Left ventricle myocardium inferior (tissue), 1 donor: ENCODE measurements around the gene ZMIZ1. TPM values are rescaled to one million over a fixed set of nuclear protein-coding genes. Genes with fewer than 3 reads are reported as not detected.
A peak's percentile ranks its signal among the peaks of the same experiment; 100 is the strongest.

ENCODE experiments used
- DNase-seq: peaks from one replicate; pipeline ENCODE4 v3.0.0-alpha.2; 2020
- H3K27ac ChIP-seq: fragments of 200-600 bp; replicated peaks from 2 replicates; pipeline ENCODE4 v1.8.0; 2021
- H3K27me3 ChIP-seq: fragments of 200-600 bp; 2 replicates; pipeline ENCODE4 v1.8.0; 2021; ENCODE audit warnings: low read depth
- H3K36me3 ChIP-seq: fragments of 200-600 bp; 2 replicates; pipeline ENCODE4 v1.8.0; 2021
- H3K4me1 ChIP-seq: fragments of 200-600 bp; 2 replicates; pipeline ENCODE4 v1.8.0; 2021
- H3K4me3 ChIP-seq: fragments of 200-600 bp; 2 replicates; pipeline ENCODE4 v1.8.0; 2021; ENCODE audit warnings: mild to moderate bottlenecking, moderate library complexity
- H3K9me3 ChIP-seq: fragments of 200-600 bp; replicated peaks from 2 replicates; pipeline ENCODE4 v1.8.0; 2021
- intact Hi-C: fragments of 100-400 bp; cut with micrococcal nuclease; formaldehyde crosslinking; loops from one replicate; pipeline ENCODE4 v1.11.0; 2022
- total RNA-seq: library from RNA; stranded (reverse); fragmentation: NEBNext Ultra II Directional; extraction: Animal tissue kit (Norgen Biotek cat#: 25700); gene quantifications from one replicate; pipeline ENCODE4 v1.2.1, GENCODE V29; 2021
- TF ChIP-seq, protein P1 (sequence below): fragments of 200-600 bp; IDR thresholded peaks from 2 replicates; pipeline ENCODE4 v1.8.0; 2021; ENCODE audit warnings: antibody characterized with exemption, mild to moderate bottlenecking, borderline replicate concordance
- donor health status: DM: no; HTN: yes; CAD: no; lungs with severe emphysema.

Gene ZMIZ1
- total RNA-seq, 1 donor from 2014 or later = 55.9 TPM

- peaks cover 53% of the 10 kb centered on the region for H3K4me1 ChIP-seq
- no peak overlapping the region for H3K4me3 ChIP-seq
- H3K36me3 ChIP-seq = peaks cover 90% of the 10 kb centered on the region
- no peaks in the 10 kb centered on the region for H3K9me3 ChIP-seq
- intact Hi-C loops = no loop called here
- no peak for DNase-seq
- H3K27me3 ChIP-seq = no peaks in the 10 kb centered on the region
- TF ChIP-seq, protein P1, sequence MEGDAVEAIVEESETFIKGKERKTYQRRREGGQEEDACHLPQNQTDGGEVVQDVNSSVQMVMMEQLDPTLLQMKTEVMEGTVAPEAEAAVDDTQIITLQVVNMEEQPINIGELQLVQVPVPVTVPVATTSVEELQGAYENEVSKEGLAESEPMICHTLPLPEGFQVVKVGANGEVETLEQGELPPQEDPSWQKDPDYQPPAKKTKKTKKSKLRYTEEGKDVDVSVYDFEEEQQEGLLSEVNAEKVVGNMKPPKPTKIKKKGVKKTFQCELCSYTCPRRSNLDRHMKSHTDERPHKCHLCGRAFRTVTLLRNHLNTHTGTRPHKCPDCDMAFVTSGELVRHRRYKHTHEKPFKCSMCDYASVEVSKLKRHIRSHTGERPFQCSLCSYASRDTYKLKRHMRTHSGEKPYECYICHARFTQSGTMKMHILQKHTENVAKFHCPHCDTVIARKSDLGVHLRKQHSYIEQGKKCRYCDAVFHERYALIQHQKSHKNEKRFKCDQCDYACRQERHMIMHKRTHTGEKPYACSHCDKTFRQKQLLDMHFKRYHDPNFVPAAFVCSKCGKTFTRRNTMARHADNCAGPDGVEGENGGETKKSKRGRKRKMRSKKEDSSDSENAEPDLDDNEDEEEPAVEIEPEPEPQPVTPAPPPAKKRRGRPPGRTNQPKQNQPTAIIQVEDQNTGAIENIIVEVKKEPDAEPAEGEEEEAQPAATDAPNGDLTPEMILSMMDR = peak; percentile 50
- H3K27ac ChIP-seq = peak overlapping the region; percentile 66
These were observed 224.4 kb downstream of the ZMIZ1 start for GRCh38 chr10:79292891-79293746.

GRCh38 chr10:79293841-79294581 is 225.2 kb downstream of the ZMIZ1 start:
- DNase-seq = no peak
- Histone ChIP-seq H3K27me3 (no peaks in the 10 kb centered on the region), H3K27ac (peak overlapping the region; percentile 66), H3K9me3 (no peaks in the 10 kb centered on the region), H3K4me3 (no peak overlapping the region), H3K36me3 (peaks cover 99% of the 10 kb centered on the region), H3K4me1 (peaks cover 56% of the 10 kb centered on the region)
- intact Hi-C loops = no loop called here
- TF ChIP-seq, protein P1 = no peak

DNA sequence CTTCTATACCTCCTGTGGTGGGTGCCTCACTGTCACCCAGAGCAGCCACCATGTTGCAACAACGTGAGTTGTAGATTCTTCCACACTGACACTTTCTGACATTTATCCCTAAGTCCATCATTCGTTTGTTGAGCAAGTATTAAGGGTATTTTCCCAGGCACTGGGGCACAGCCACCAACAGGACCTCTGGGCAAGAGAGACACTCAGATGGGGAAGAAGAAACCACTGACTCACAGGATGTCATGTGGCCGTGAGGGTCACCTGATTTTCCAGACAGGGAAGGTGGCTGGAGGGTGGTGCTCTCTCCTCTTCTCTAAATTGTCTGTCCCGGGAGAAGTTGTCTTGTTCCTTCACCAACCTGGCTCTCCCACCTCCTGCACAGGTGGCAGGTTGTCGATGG is 226.8 kb downstream of the ZMIZ1 start:
- no peak for DNase-seq
- H3K27me3 ChIP-seq = no peaks in the 10 kb centered on the region
- TF ChIP-seq, protein P1 = no peak

GRCh38 chr10:79296431-79296830 is 227.7 kb downstream of the ZMIZ1 start:
- intact Hi-C loops = no loop called here
- Histone ChIP-seq H3K27me3 (no peaks in the 10 kb centered on the region), H3K36me3 (peaks cover 100% of the 10 kb centered on the region)

More for the DNA sequence above, 226.8 kb downstream of the ZMIZ1 start:
- Histone ChIP-seq H3K27ac (peak overlapping the region; percentile 28), H3K4me3 (no peak overlapping the region), H3K9me3 (no peaks in the 10 kb centered on the region), H3K4me1 (peaks cover 59% of the 10 kb centered on the region), H3K36me3 (peaks cover 100% of the 10 kb centered on the region)
- intact Hi-C loops = no loop called here

More at GRCh38 chr10:79296431-79296830, 227.7 kb downstream of the ZMIZ1 start:
- H3K27ac ChIP-seq = no peak overlapping the region
- H3K4me3 ChIP-seq = no peak overlapping the region
- TF ChIP-seq, protein P1 = no peak
- H3K4me1 ChIP-seq = peaks cover 59% of the 10 kb centered on the region
- no peaks in the 10 kb centered on the region for H3K9me3 ChIP-seq
- no peak for DNase-seq
